Measurements from ENCODE around the gene SLC27A3.

Gene SLC27A3

DNA sequence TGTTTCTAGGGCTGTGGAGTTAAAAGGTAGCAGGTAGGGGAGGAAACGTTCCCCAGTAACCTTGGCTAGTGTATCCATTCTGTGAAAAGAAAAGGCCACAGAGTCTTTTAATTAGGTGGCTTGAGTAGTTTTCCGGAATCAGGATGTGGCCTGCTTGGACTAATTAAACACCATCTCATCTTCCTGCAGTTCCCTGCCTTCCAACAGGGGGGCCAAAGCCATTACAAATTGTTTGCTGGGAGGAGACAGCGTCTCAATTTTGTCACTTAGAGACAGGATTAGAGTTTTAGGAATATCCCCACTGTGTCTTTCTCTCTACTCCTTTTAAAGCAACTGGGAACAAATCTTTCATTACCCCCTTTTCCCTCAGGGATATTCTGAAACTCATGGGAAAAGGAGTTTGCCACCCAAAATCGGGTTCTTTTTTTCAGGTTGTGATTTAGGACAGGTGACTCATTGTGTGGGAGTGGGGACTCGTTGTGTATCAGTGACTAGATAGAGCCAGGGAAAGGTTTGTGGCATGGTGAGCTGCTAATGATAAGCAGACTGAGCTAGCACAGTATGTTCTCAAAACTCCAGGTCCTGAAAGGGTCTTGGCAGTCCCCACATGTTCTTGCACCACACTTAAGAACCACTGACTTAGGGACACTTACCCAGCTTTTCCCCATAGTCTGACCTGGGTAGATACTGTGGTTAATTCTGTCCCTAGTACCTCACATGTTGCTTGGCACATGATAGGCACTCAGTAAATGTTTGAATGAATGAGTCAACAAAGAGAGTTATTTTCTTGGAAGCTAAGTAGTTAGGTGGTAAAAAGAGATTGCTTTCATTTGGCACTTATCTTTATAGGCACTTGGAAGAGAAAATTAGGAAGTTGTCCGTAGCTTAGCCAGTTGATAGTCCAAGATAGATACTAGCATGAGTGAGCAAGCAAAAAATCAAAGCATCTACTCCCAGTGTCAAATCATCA is 24.9 kb upstream of the SLC27A3 start:
- TF ChIP-seq, protein P1, sequence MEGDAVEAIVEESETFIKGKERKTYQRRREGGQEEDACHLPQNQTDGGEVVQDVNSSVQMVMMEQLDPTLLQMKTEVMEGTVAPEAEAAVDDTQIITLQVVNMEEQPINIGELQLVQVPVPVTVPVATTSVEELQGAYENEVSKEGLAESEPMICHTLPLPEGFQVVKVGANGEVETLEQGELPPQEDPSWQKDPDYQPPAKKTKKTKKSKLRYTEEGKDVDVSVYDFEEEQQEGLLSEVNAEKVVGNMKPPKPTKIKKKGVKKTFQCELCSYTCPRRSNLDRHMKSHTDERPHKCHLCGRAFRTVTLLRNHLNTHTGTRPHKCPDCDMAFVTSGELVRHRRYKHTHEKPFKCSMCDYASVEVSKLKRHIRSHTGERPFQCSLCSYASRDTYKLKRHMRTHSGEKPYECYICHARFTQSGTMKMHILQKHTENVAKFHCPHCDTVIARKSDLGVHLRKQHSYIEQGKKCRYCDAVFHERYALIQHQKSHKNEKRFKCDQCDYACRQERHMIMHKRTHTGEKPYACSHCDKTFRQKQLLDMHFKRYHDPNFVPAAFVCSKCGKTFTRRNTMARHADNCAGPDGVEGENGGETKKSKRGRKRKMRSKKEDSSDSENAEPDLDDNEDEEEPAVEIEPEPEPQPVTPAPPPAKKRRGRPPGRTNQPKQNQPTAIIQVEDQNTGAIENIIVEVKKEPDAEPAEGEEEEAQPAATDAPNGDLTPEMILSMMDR (conservative IDR thresholded peaks at IDR 0.05), result no peak
- peak overlapping the region; percentile 13 for H3K27ac ChIP-seq

DNA sequence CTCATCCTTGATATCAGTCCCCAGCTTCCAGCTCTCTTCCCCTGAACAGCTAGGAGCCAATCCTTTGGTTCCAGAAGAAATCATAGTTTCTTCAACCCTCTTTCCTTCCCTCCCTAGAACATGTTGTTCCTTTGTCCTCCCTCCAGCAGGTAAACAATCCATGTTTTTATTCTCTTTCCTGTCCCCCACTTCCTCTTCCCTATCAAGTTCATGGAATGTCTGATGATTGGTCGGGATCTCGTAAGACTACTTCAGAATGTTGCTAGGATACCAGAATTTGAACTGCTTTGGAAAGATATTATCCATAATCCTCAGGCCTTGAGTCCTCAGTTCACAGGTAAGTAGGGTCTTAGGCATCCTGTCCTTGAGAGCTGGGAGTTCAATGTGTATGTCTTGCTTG is 23.1 kb upstream of the SLC27A3 start:
- TF ChIP-seq, protein P1 (conservative IDR thresholded peaks at IDR 0.05), result no peak
- H3K27ac ChIP-seq, result peak overlapping the region; percentile 13; the same call in 1 of the 2 replicates

DNA sequence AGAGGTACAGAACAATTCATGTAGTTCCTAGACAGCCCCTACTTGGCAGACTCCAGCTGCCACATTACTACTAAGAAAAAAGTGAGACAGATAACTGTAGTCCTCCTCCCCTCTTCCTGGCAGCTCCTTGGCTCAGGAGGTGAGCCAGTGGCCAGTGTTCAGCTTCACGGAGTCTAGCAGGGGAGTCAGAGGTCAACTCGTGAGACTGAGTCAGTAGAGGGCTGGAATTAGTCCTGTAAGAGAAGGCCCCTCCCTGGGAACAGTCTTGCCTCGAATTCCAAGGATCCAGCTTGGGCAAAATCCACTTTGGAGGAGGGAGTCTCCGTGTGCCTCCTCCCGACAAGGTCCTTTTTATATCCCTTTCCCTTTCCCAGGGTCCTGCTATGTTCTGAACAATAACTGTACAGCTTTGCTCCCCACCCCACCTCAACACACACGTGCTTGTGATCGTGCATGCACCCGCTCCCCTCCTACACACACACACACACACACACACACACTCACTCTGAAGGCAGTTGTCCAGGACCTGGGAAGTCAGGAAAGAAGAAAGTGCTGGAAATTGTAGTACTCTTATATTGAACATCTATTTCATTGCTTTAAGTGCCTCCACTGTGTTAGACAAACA is 22.5 kb upstream of the SLC27A3 start:
- H3K27ac ChIP-seq, result peak overlapping the region; percentile 13; the same call in 1 of the 2 replicates
- TF ChIP-seq, protein P1 (conservative IDR thresholded peaks at IDR 0.05), result no peak

DNA sequence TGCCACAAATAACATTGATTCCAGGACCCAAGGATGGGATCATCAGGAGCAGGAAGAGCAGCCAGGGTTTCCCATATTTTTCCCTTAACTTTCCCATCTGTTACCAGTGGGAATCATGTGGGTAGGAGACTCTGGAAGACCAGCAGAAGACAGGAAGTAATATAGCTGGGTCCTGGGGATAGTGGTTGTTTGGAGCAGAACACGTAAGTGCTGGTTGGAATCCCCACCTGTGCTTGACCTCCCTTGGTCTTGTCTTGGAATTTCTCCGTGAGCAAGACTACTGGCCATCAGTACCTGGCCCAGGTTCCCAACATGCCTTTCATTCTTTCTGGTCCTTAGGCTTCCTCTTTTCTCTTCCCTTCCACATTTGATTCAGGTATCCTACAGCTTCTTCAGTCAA is 20.9 kb upstream of the SLC27A3 start:
- TF ChIP-seq, protein P1 (conservative IDR thresholded peaks at IDR 0.05), result no peak
- H3K27ac ChIP-seq, result no peak overlapping the region

DNA sequence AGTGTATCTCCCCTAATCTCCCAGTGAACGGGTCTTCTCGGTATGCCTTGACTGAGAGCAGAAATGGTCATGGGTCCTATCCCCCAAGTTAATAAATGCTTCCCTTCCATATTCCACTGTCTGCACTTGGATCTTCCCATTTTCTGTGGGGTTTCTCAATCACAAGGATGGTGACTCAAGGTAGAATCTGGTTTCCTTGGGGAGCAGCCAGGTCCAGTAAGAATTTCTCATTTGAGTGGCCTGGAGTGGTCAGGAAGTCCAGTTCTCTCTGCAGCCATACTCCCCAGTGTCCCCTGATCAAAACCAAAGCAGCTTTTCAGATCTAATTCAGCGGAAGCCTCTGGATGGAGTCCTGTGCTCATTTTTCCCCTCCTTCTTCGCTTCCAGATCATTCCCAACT is 14.8 kb upstream of the SLC27A3 start:
- H3K27ac ChIP-seq, result no peak overlapping the region
- TF ChIP-seq, protein P1 (conservative IDR thresholded peaks at IDR 0.05), result no peak

DNA sequence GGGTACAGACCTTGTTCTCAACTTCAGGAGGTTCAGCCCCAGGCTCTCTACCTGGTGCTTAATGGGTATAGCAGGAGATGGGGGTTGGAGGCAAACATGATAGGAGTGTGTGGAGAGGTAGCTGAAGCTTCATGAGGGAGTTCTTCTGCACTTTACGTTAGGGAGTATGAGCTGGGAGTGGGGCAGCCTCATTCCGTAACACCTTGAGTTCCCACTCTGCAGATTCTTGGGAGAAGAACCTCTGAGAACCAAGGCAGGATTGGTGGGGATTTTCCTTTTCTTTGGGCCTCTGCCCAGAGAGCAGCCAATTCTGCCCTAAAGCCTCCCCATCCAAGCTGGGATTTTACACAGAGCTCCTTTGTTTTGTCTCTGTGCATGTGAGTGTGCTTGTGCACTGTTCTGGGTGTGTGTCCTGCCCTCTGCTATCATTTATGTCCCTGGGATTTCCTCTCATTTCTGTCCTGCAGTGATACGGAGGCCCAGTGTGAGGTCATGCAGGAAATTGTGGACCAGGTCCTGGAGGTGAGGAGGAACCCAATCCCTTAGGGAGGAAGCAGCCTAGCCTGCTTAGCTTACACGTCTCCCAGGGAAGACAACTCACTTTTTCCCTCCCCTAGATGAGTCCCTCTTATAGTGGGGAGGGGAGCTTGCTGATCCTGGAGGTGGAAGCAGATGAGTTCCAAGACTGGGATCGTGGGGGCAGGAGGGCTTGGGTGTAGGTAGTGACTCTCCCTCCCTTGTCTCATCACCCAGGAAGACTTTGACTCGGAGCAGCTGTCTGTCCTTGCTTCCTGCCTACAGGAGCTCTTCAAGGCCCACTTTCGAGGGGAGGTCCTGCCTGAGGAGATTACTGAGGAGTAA is 11.6 kb upstream of the SLC27A3 start:
- TF ChIP-seq, protein P1 (conservative IDR thresholded peaks at IDR 0.05), result no peak
- H3K27ac ChIP-seq, result no peak overlapping the region
